ENCODE data around the gene SCRG1.

The SCRG1 gene

GRCh38 chr4:173360587-173361221, 38.2 kb downstream of the SCRG1 start:
- no peaks in the 10 kb centered on the region for H3K36me3 ChIP-seq (replicated peaks; ENCODE audit: low read depth, low read length)
- H3K9ac ChIP-seq (ENCODE audit: low read length): no peak overlapping the region
- no peak overlapping the region for H2AFZ ChIP-seq (ENCODE audit: low read depth, low read length)
- no peaks in the 10 kb centered on the region for H3K79me2 ChIP-seq (ENCODE audit: low read length)
- 0 out of 2 replicates have a peak, but pooled peaks cover 5% of the 10 kb centered on the region for H3K4me1 ChIP-seq (ENCODE audit: low read length)
- H3K9me3 ChIP-seq (ENCODE audit: insufficient read depth, low read length): no peaks in the 10 kb centered on the region
- H3K27me3 ChIP-seq (ENCODE audit: low read depth, low read length): no peaks in the 10 kb centered on the region; the same call in 1 of the 2 replicates
- H3K27ac ChIP-seq (ENCODE audit: low read length): no peak overlapping the region
- no peak overlapping the region for H3K4me3 ChIP-seq (ENCODE audit: low read length)
- TF ChIP-seq EZH2phosphoT487 (IDR thresholded peaks at IDR 0.05; ENCODE audit: low read depth) (no peak), CTCF (IDR thresholded peaks at IDR 0.05; ENCODE audit: low read depth, low read length) (peak; percentile 58)
- H4K20me1 ChIP-seq (ENCODE audit: insufficient read depth, low read length): no peaks in the 10 kb centered on the region
- no peak overlapping the region for H3K4me2 ChIP-seq (ENCODE audit: low read length)

GRCh38 chr4:173357939-173358338, 41.0 kb downstream of the SCRG1 start:
- Histone ChIP-seq H3K27me3 (ENCODE audit: low read depth, low read length) (no peaks in the 10 kb centered on the region; the same call in 1 of the 2 replicates), H3K79me2 (ENCODE audit: low read length) (no peaks in the 10 kb centered on the region), H3K4me3 (ENCODE audit: low read length) (no peak overlapping the region), H2AFZ (ENCODE audit: low read depth, low read length) (no peak overlapping the region), H3K4me2 (ENCODE audit: low read length) (no peak overlapping the region), H3K36me3 (replicated peaks; ENCODE audit: low read depth, low read length) (no peaks in the 10 kb centered on the region), H3K4me1 (ENCODE audit: low read length) (0 out of 2 replicates have a peak, but pooled peaks cover 5% of the 10 kb centered on the region), H3K9ac (ENCODE audit: low read length) (no peak overlapping the region), H3K27ac (ENCODE audit: low read length) (no peak overlapping the region), H3K9me3 (ENCODE audit: insufficient read depth, low read length) (no peaks in the 10 kb centered on the region), H4K20me1 (ENCODE audit: insufficient read depth, low read length) (no peaks in the 10 kb centered on the region)
- TF ChIP-seq EZH2phosphoT487 (IDR thresholded peaks at IDR 0.05; ENCODE audit: low read depth) (no peak), CTCF (IDR thresholded peaks at IDR 0.05; ENCODE audit: low read depth, low read length) (no peak)

- H3K9me3 ChIP-seq (ENCODE audit: insufficient read depth, low read length): no peaks in the 10 kb centered on the region
- no peak overlapping the region for H2AFZ ChIP-seq (ENCODE audit: low read depth, low read length)
- no peak overlapping the region for H3K9ac ChIP-seq (ENCODE audit: low read length)
- H3K4me1 ChIP-seq (ENCODE audit: low read length): peaks cover 13% of the 10 kb centered on the region
- no peak overlapping the region for H3K27ac ChIP-seq (ENCODE audit: low read length)
- H3K4me3 ChIP-seq (ENCODE audit: low read length): no peak overlapping the region
- TF ChIP-seq EZH2phosphoT487 (IDR thresholded peaks at IDR 0.05; ENCODE audit: low read depth) (no peak), CTCF (IDR thresholded peaks at IDR 0.05; ENCODE audit: low read depth, low read length) (no peak)
- H3K79me2 ChIP-seq (ENCODE audit: low read length): no peaks in the 10 kb centered on the region
- H3K4me2 ChIP-seq (ENCODE audit: low read length): no peak overlapping the region
- H4K20me1 ChIP-seq (ENCODE audit: insufficient read depth, low read length): no peaks in the 10 kb centered on the region
- no peaks in the 10 kb centered on the region for H3K27me3 ChIP-seq (ENCODE audit: low read depth, low read length)
- H3K36me3 ChIP-seq (replicated peaks; ENCODE audit: low read depth, low read length): no peaks in the 10 kb centered on the region
Measured at GRCh38 chr4:173347467-173347866, 51.4 kb downstream of the SCRG1 start.

GRCh38 chr4:173346074-173346473, 52.8 kb downstream of the SCRG1 start:
- Histone ChIP-seq H3K79me2 (ENCODE audit: low read length) (no peaks in the 10 kb centered on the region), H3K36me3 (replicated peaks; ENCODE audit: low read depth, low read length) (no peaks in the 10 kb centered on the region), H3K27ac (ENCODE audit: low read length) (no peak overlapping the region), H3K9me3 (ENCODE audit: insufficient read depth, low read length) (no peaks in the 10 kb centered on the region), H3K4me2 (ENCODE audit: low read length) (peak overlapping the region; percentile 54), H4K20me1 (ENCODE audit: insufficient read depth, low read length) (no peaks in the 10 kb centered on the region), H2AFZ (ENCODE audit: low read depth, low read length) (no peak overlapping the region), H3K27me3 (ENCODE audit: low read depth, low read length) (no peaks in the 10 kb centered on the region), H3K9ac (ENCODE audit: low read length) (no peak overlapping the region), H3K4me3 (ENCODE audit: low read length) (no peak overlapping the region), H3K4me1 (ENCODE audit: low read length) (peaks cover 13% of the 10 kb centered on the region)
- TF ChIP-seq EZH2phosphoT487 (IDR thresholded peaks at IDR 0.05; ENCODE audit: low read depth) (no peak), CTCF (IDR thresholded peaks at IDR 0.05; ENCODE audit: low read depth, low read length) (no peak)

Data from OCI-LY3 (cell line).